ENCODE results near the gene IGLL5. TPM values are rescaled to one million over a fixed set of nuclear protein-coding genes. Genes with fewer than 3 reads are reported as not detected.
"Not testable (repeated sequence)": the region's sequence is repeated elsewhere in the genome, so short reads cannot be mapped to it uniquely, and the experiment has no call there.

Gene IGLL5
- total RNA-seq, 1 donor from 2014 or later = not detected

- no peak for DNase-seq
- ATAC-seq (ENCODE audit: poor library complexity) = no peak
- intact Hi-C loops (cut with DNase I) = loop anchor here (10.0 kb wide), 1 partner anchor 106 kb away; no protein-coding TSS in a partner anchor
Observed at GRCh38 chr22:22918297-22918965, 30.8 kb downstream of the IGLL5 start.

- ATAC-seq (ENCODE audit: poor library complexity) (no peak), DNase-seq (no peak)
- intact Hi-C loops (cut with DNase I) = loop anchor here (10.0 kb wide), 1 partner anchor 106 kb away; no protein-coding TSS in a partner anchor
Observed at GRCh38 chr22:22919041-22919440, 31.4 kb downstream of the IGLL5 start.

GRCh38 chr22:22920104-22920654 lies 32.6 kb downstream of the IGLL5 start:
- ATAC-seq (ENCODE audit: poor library complexity) = no peak
- intact Hi-C loops (cut with DNase I) = no loop called here

GRCh38 chr22:22920910-22921550 lies 33.4 kb downstream of the IGLL5 start:
- no peak for ATAC-seq (ENCODE audit: poor library complexity)
- no peak for DNase-seq
- intact Hi-C loops (cut with DNase I) = no loop called here

More at GRCh38 chr22:22920104-22920654, 32.6 kb downstream of the IGLL5 start:
- no peak for DNase-seq

- DNase-seq (no peak), ATAC-seq (ENCODE audit: poor library complexity) (no peak)
- intact Hi-C loops (cut with DNase I) = no loop called here
Observed at GRCh38 chr22:22921575-22921974, 34.0 kb downstream of the IGLL5 start.

GRCh38 chr22:22922092-22922953 lies 34.7 kb downstream of the IGLL5 start:
- ATAC-seq (ENCODE audit: poor library complexity); intact Hi-C loops (cut with DNase I); DNase-seq: not testable (repeated sequence)

- no peak for ATAC-seq (ENCODE audit: poor library complexity)
- intact Hi-C loops (cut with DNase I) = no loop called here
- no peak for DNase-seq
Observed at GRCh38 chr22:22922954-22923319, 35.3 kb downstream of the IGLL5 start.

GRCh38 chr22:22923379-22923778 lies 35.8 kb downstream of the IGLL5 start:
- DNase-seq = no peak
- intact Hi-C loops (cut with DNase I) = no loop called here
- ATAC-seq (ENCODE audit: poor library complexity) = no peak

GRCh38 chr22:22923930-22924329 lies 36.3 kb downstream of the IGLL5 start:
- intact Hi-C loops (cut with DNase I) = no loop called here
- ATAC-seq (ENCODE audit: poor library complexity) = no peak
- no peak for DNase-seq

GRCh38 chr22:22924369-22925145 lies 36.9 kb downstream of the IGLL5 start:
- DNase-seq (no peak), ATAC-seq (ENCODE audit: poor library complexity) (no peak)
- intact Hi-C loops (cut with DNase I) = no loop called here

GRCh38 chr22:22925146-22925804 lies 37.7 kb downstream of the IGLL5 start:
- ATAC-seq (ENCODE audit: poor library complexity) = no peak
- no peak for DNase-seq
- intact Hi-C loops (cut with DNase I) = no loop called here

GRCh38 chr22:22925805-22926369 lies 38.3 kb downstream of the IGLL5 start:
- intact Hi-C loops (cut with DNase I) = no loop called here
- ATAC-seq (ENCODE audit: poor library complexity) = no peak
- no peak for DNase-seq

GRCh38 chr22:22926370-22927195 lies 39.0 kb downstream of the IGLL5 start:
- DNase-seq (no peak), ATAC-seq (ENCODE audit: poor library complexity) (no peak)
- intact Hi-C loops (cut with DNase I) = no loop called here

- DNase-seq = no peak
- intact Hi-C loops (cut with DNase I) = no loop called here
- no peak for ATAC-seq (ENCODE audit: poor library complexity)
Observed at GRCh38 chr22:22927196-22927887, 39.7 kb downstream of the IGLL5 start.

- no peak for ATAC-seq (ENCODE audit: poor library complexity)
- intact Hi-C loops (cut with DNase I) = no loop called here
Observed at GRCh38 chr22:22927888-22928665, 40.5 kb downstream of the IGLL5 start.

More at GRCh38 chr22:22927888-22928665, 40.5 kb downstream of the IGLL5 start:
- no peak for DNase-seq

All from Right ventricle myocardium superior (tissue), 1 donor.